ENCODE measurements around the gene TUBGCP3.
"Not testable (repeated sequence)": the region's sequence is repeated elsewhere in the genome, so short reads cannot be mapped to it uniquely, and the experiment has no call there.

TUBGCP3 gene

DNA sequence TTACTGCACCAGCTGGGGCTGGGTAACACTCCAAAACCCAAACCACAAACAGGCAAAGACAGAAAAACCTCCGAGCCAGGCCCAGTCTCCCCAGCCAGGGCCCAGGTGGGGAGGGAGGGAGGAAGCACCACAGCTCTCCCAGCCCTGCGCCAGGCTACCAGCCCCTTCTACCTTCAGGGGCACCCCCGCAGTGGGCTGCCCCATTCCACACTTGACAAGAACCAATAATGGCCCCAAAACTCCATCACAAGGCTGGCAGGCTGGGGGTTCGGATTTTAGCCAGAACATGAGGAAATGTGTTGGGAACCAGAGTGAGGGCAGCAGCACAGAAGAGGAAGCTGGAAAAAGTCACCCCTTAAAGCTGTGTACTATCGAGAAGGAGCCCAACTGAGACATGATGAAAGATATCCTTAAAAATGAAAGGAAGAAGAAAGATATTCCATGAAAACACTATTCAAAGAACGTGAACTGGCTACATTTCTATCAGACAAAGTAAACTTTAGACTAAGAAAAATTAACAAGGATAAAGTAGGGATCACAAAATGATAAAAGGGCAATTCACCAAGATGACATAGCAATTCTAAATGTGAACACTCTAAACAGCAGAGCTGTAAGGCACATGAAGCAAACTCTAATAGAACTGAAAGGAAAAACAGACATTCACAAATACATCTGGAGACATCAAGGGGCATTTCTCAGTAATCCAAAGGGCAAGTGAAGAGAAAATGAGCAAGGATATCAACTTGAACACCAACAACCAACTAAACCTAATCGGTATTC, 12.9 kb downstream of the TUBGCP3 start:
- no peak for DNase-seq

- DNase-seq, result no peak
Observed at GRCh38 chr13:112574416-112574815, 13.5 kb downstream of the TUBGCP3 start.

DNA sequence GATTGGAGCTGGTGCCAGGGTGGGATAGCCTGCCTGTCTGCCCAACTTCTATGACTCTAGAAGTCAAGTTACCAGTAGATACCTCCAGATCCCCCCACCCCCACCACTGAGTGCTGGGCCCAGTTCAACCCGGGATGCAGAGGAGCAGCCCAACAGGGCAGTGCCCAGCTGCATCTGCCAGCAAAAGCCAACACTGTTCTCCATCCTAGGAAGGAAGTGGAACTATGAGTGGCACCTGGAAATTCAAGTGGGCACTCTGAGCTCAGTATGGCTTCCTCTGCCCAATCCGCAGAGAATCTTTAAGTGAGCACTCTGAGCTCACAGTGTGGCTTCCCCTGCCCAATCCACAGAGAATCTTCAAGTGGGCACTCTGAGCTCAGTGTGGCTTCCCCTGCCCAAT, 14.2 kb downstream of the TUBGCP3 start:
- no peak for DNase-seq

- no peak for DNase-seq
Observed at GRCh38 chr13:112572366-112572765, 15.6 kb downstream of the TUBGCP3 start.

DNA sequence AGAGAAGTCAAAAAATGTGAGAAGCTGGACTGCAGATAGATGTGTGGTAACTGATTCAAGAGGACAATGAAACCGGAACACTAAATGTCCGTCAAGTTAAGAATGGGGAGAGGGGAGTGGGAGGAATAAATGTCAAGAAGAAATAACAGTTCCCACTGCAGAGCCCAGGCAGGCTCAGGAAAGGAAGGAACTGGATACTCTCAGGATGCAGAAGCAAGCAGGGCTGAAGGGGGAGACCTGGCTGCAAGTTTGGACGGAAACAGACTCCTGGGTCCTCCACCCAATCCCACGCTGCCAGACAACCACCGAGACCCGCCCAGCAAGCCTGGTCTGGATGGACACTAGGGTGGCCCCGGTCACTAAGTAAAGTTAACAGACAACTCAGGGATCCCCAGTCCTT, 18.1 kb downstream of the TUBGCP3 start:
- no peak for DNase-seq

GRCh38 chr13:112567161-112567862, 20.6 kb downstream of the TUBGCP3 start:
- no peak for DNase-seq

DNA sequence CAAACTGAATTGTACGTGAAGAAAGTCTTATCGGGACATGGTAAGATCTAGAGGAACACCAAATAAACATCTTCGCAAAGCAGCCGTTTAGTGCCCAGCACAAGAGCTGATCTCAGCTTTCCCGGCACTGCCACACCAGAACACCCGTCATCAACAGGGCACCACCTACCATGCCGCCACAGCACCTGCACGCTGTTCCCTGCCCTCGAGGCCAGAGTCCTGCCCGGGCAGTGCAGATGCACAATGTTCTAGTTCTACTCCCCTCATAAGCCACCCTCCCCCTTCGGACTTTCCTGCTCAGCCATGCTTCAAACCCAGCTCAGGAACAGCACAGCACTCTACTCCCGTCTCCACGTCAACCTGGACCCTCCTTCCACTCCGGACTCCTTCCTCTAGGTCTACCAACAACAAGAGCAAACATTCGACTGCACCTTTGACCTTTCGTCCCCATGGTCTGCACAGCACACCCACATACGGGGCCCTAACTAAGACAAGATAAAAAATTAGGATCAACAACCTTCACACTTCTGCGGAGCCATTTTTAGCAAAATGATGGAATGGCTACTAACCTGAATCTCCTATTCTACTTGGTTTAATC, 25.1 kb downstream of the TUBGCP3 start:
- no peak for DNase-seq

DNA sequence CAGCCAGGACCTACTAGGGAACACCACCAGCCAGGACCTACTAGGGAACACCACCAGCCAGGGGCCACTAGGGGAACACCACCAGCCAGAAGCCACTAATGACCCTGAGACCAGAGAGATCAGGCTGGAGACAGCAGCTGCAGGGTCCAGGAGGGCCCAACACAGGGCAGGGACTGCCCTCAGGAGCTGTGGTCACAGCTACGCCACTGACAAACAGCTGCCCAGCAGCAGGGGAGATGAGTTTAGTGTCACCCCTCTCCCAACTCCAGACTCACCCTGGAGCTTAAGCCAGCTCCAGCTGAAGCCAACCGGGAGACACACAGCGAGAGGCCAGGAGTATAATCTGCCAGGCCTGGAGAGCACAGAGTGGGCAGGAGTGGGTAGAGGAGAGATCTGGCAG, 25.7 kb downstream of the TUBGCP3 start:
- DNase-seq, result no peak

DNA sequence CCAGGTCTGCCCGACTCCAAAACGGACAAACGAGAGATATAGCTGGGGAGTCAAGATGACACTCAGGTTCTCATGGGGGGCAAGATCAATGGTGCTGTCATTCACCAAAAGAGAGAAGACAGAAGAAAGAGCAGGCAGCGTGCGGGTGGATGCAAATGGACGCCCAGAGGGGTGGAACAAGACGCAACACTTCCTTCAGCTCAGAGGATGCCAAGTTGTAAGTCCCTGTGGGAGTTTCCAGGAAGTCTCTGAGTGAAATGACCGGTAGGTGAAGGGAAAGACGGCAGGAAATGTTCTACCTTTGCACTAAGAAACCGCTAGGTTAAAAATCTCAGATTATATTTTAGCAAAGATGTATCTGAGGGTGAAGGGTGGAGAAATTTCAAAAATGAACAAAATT, 26.5 kb downstream of the TUBGCP3 start:
- no peak for DNase-seq

- DNase-seq, result no peak
Observed at GRCh38 chr13:112558696-112559418, 29.1 kb downstream of the TUBGCP3 start.

- DNase-seq, result no peak
Observed at GRCh38 chr13:112556600-112556999, 31.4 kb downstream of the TUBGCP3 start.

DNA sequence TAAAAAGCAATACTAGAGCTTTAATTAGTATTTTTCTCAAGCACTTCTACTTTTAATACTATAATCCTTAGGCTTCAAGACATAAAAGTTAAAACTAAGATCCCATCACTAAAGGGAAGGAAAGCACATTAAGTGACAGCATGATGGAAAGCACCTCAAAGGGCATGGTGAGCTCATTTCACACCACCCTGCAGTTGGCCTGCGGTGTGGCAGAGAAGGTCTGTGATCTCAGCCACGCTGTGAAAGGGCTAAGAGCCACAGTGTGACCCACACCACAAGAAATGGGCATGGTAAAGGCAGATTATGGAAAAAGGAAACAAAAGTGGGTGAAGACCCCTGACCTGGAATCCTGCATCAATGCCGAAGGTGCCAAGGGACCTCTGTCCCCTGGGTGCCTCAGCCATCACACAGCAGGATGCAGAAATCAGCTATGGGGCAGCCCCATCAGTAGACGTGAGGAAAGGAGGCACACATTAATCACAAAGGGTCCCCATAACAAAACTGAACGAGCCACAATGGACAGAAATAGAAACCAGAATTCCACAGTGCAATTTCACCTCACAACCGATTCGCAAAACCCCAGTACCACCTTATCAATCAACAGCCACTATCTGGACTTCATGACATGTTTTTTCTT, 33.6 kb downstream of the TUBGCP3 start:
- no peak for DNase-seq

GRCh38 chr13:112548975-112549374, 39.0 kb downstream of the TUBGCP3 start:
- not testable (repeated sequence) for DNase-seq

DNA sequence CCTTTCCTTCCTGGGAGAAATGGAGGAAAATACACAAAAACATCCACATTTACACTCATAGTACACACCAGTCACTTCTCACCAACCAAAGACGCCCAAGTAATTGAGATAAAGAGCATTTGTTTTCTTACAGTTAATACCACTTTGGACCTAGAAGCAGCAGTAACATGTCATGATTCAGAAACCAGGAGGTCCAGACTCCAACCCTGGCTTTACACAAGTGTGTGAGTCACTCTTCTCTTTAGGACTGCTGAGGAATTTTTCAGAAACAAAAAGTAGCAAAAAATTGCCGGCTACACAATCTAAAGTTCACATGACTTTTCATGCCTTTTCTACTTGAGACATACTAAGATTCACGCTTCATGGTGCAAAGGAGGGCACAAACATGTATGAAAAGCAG, 42.1 kb downstream of the TUBGCP3 start:
- no peak for DNase-seq

- DNase-seq, result no peak
Observed at GRCh38 chr13:112532837-112533745, 54.9 kb downstream of the TUBGCP3 start.

GRCh38 chr13:112531263-112531794, 56.6 kb downstream of the TUBGCP3 start:
- DNase-seq, result no peak

DNA sequence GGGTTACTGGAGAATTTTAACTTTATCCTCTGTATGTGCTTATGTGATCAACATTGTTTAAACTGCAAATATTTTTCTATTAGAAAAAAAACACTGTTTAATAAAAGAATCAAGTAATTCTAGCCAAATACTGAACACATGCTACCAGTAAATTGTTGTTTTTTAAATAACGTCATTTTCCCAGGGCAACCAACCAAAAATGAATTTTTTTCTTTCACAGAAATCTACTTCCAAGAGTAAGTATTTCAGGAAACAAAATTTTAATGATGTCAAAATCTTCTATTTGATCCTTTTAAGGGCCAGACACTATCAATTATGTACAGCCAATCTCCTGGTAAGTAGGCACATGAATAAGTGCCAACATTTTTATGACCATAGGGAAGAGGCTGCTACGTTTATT, 57.1 kb downstream of the TUBGCP3 start:
- DNase-seq, result no peak

DNA sequence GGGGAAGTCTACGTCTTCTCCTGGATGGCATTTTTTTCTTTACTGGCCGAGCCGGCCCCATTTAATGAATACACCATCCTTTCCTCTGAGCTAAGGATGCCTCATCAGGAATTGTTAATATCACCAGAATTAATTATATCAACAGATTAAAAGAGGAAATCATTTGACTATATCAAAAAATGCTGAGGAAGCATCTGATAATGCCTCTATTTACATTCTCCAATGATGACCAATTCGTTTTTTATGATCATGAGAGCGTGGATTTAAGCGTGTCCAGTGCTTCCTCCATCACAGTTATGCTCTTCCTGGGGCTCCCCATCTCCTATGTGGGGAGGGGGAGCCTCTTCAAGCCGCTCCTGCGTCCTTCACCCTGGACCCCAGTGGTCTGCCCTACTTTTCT, 58.7 kb downstream of the TUBGCP3 start:
- DNase-seq, result no peak

DNA sequence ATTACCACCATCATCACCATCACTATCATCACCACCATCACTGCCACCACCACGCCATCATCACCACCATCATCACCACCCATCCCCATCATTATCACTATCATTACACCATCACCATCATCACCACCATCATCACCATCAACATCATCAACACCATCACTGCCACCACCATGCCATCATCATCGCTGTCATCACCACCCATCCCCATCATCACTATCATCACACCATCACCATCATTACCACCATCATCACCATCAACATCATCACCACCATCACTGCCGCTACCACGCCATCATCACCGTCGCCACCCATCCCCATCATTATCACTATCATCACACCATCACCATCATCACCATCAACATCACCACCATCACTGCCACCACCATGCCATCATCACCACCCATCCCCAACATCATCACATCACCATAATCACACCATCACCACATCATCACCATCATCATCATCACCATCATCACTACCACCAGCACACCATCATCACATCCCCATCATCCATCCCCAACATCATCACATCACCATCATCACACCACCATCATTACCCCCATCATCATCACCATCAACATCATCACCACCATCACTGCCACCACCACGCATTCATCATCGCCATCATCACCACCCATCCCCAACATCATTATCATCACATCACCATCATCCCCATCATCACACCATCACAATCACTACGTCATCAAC, 61.7 kb downstream of the TUBGCP3 start:
- no peak for DNase-seq

DNA sequence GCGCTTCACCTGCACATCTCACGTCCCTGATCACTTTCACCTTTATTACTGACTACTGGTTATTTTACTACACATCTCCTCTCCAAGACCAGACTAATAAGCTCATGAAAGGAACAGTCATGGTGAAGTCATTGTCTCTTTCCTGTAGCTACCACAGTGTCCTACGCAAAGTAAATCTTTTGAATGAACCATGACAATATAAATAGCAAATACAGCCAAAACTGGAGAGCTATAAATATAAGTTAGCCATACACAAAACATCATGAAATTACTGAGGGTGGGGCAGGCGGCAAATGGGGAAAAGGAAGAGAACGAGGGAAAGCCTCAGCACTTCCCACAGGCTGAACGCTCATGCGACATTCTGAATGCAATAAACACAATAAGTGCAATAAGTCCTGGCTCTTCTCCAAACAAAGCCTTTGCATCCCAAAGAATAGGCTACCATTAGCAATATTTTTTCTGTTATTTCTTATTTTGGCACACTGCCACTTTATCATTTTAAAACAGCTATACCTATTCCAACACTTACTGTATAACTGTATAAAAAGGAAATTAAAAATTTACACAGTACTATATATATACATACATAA, 62.5 kb downstream of the TUBGCP3 start:
- no peak for DNase-seq

DNA sequence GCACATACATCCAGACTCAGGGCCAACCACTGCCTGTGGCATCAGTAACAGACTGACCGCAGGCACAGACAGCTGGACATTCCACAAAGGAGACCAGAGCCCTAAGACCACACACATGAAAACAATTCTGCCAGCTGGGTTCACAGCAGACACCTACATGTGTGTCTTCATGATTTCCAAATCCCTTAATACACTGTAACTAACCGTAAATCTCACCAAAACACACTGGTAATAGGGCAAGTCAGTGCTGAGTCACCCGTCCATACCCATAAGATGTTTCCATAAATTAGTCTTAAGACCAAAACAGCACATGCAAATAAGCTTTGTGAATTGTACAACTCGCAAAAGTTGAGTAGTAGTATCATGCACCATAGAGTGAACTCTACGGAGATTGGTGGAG, 65.4 kb downstream of the TUBGCP3 start:
- DNase-seq, result no peak
